Mesenchymal stem cell (in vitro differentiated cells and primary cell): ENCODE data around the gene MAPK8IP2.

Experiments
- DNase-seq: peaks from one replicate; pipeline ENCODE4 v3.0.0-alpha.2; 2013
- H2AFZ ChIP-seq: one replicate; pipeline ENCODE4 v1.6.1; 2013; ENCODE audit warnings: low read depth, mild to moderate bottlenecking, control low read depth, inconsistent platforms, low read length, moderate library complexity
- H2AK5ac ChIP-seq: 2 replicates; pipeline ENCODE4 v1.6.1; 2013; ENCODE audit warnings: low read length, moderate library complexity, mild to moderate bottlenecking, inconsistent platforms; ENCODE audit not compliant: severe bottlenecking
- H2BK120ac ChIP-seq: one replicate; pipeline ENCODE4 v1.6.1; 2013; ENCODE audit warnings: low read depth, mild to moderate bottlenecking, inconsistent platforms, low read length, moderate library complexity
- H2BK12ac ChIP-seq, 2 experiments: one replicate each; pipeline ENCODE4 v1.6.1; 2013; ENCODE audit warnings: inconsistent platforms in 2 of 2, low read length in 2 of 2, mild to moderate bottlenecking in 2 of 2, moderate library complexity in 2 of 2, control low read depth in 1 of 2
- H2BK15ac ChIP-seq: one replicate; pipeline ENCODE4 v1.6.1; 2013; ENCODE audit warnings: mild to moderate bottlenecking, low read depth, inconsistent platforms; ENCODE audit not compliant: poor library complexity, severe bottlenecking
- H2BK5ac ChIP-seq: 2 replicates; pipeline ENCODE4 v1.6.1; 2013; ENCODE audit warnings: low read depth, mild to moderate bottlenecking, low read length, control low read depth, inconsistent platforms; ENCODE audit not compliant: poor library complexity, severe bottlenecking
- H3K14ac ChIP-seq, 2 experiments: one replicate each; pipeline ENCODE4 v1.6.1; 2013; ENCODE audit warnings: inconsistent platforms in 2 of 2, low read length in 2 of 2, control low read depth in 1 of 2, mild to moderate bottlenecking in 1 of 2, moderate library complexity in 1 of 2
- H3K18ac ChIP-seq, 2 experiments: one replicate each; pipeline ENCODE4 v1.6.1; 2013; ENCODE audit warnings: inconsistent platforms in 2 of 2, low read length in 2 of 2, control low read depth in 1 of 2, low read depth in 1 of 2, mild to moderate bottlenecking in 1 of 2
- H3K23ac ChIP-seq, 2 experiments: one replicate each; pipeline ENCODE4 v1.6.1; 2013; ENCODE audit warnings: inconsistent platforms in 2 of 2, low read length in 2 of 2, mild to moderate bottlenecking in 2 of 2, moderate library complexity in 2 of 2, control low read depth in 1 of 2
- H3K27ac ChIP-seq: 2 replicates; pipeline ENCODE4 v1.5.1; 2013; ENCODE audit warnings: mild to moderate bottlenecking, moderate library complexity, low read length, control low read depth, inconsistent platforms; ENCODE audit not compliant: poor library complexity, severe bottlenecking
- H3K27me3 ChIP-seq, 2 experiments: 2 replicates each; pipeline versions ENCODE4 v1.6.1 to v1.7.0; 2013; ENCODE audit warnings: low read length in 2 of 2, mild to moderate bottlenecking in 2 of 2, moderate library complexity in 2 of 2, control low read depth in 1 of 2, inconsistent platforms in 1 of 2; ENCODE audit not compliant: control insufficient read depth in 1 of 2, insufficient read depth in 1 of 2
- H3K36me3 ChIP-seq, 2 experiments: 2 replicates each; pipeline versions ENCODE4 v1.6.1 to v1.7.0; 2013; ENCODE audit warnings: low read length in 2 of 2, control low read depth in 1 of 2, inconsistent platforms in 1 of 2, low read depth in 1 of 2, mild to moderate bottlenecking in 1 of 2; ENCODE audit not compliant: insufficient read depth in 2 of 2, control insufficient read depth in 1 of 2
- H3K4ac ChIP-seq, 2 experiments: one replicate each; pipeline ENCODE4 v1.6.1; 2013; ENCODE audit warnings: inconsistent platforms in 2 of 2, low read length in 2 of 2, mild to moderate bottlenecking in 2 of 2, moderate library complexity in 2 of 2, control low read depth in 1 of 2, low read depth in 1 of 2
- H3K4me1 ChIP-seq: 2 replicates; pipeline ENCODE4 v1.6.1; 2013; ENCODE audit warnings: low read depth, low read length, control low read depth; ENCODE audit not compliant: control insufficient read depth, insufficient read depth
- H3K4me2 ChIP-seq: 2 replicates; pipeline ENCODE4 v1.6.1; 2013; ENCODE audit warnings: low read length, mild to moderate bottlenecking, inconsistent platforms; ENCODE audit not compliant: poor library complexity, severe bottlenecking
- H3K4me3 ChIP-seq, 2 experiments: 2 replicates each; pipeline versions ENCODE4 v1.5.1 to v1.7.0; 2013; ENCODE audit warnings: low read length in 2 of 2, mild to moderate bottlenecking in 2 of 2, control low read depth in 1 of 2, low read depth in 1 of 2; ENCODE audit not compliant: insufficient read depth in 1 of 2
- H3K79me1 ChIP-seq: replicated peaks from 2 replicates; pipeline ENCODE4 v1.6.1; 2013; ENCODE audit warnings: mild to moderate bottlenecking, control low read depth, low read length, inconsistent platforms; ENCODE audit not compliant: poor library complexity, severe bottlenecking
- H3K9ac ChIP-seq: 2 replicates; pipeline ENCODE4 v1.7.0; 2013; ENCODE audit warnings: mild to moderate bottlenecking, low read length, moderate library complexity
- H3K9me3 ChIP-seq: 2 replicates; pipeline ENCODE4 v1.7.0; 2013; ENCODE audit warnings: mild to moderate bottlenecking, low read length; ENCODE audit not compliant: control insufficient read depth
- H4K8ac ChIP-seq: one replicate; pipeline ENCODE4 v1.6.1; 2013; ENCODE audit warnings: inconsistent platforms, mild to moderate bottlenecking, low read length, moderate library complexity
- H4K91ac ChIP-seq: one replicate; pipeline ENCODE4 v1.6.1; 2013; ENCODE audit warnings: mild to moderate bottlenecking, low read length, inconsistent platforms
- WGBS: methylation state at CpG from one replicate; pipeline ENCODE4 v1.1.7; 2013; ENCODE audit warnings: mixed read lengths; 5-methylcytosine and 5-hydroxymethylcytosine counted together

MAPK8IP2 gene

DNA sequence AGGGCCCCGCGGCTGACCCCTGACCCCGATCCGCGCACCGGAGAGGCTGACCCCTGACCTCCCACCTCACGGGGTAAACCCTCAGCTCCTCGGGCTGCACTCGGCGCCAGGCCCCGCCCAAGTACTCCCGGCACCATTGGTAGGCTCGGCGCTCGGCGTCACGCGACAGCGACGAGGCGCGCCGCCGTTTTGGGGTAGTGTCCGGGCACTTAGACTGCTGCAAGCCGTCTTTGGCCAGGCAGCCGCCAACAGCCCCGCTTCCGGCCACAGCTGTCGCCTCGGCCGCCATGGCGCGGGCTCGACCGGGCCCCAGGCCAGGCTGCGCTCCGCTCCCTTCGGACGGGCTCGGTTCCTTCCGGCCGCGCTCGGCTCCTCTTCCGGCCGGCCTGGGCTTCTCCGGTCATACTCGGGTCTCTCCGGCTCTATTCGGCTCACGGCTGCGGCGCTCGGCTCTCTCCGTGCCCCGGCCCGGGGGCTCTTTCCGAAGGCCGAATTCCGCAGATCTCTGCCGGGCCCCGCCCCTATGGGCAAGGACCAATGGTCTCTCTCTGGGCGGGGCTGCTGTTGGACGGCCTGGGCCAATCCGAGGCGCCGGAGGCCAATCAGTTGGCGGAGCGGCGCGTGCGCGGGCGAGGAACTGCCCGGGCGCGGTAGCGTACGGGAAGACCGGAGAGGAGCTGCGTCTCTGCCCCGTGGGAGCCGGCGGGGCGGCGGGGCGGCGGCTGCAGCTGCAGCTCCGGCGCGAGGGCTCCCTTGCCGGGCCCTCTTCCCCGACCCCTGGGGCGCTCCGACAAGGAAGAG is 17.9 kb upstream of the MAPK8IP2 start, which contains the start of gene CHKB:
Gene CHKB (minus strand): TSS at position 357 of the 801 bp plus-strand sequence. CDS start 68 bp downstream, at position 289.
- H3K27me3 ChIP-seq, result peaks cover 0 to under 1% of the 10 kb centered on the region in 2 experiments
- H4K91ac ChIP-seq, result peak within 1 kb of the TSS; percentile 97
- H3K23ac ChIP-seq, result peak within 1 kb of the TSS in 1 of 2 experiments; percentile 76
- peak within 1 kb of the TSS in 1 of 2 experiments; percentile 4 for H2BK12ac ChIP-seq
- peaks cover 21% of the 10 kb centered on the region for H3K79me1 ChIP-seq
- peak within 1 kb of the TSS; percentile 84 to 93 for H3K4me3 ChIP-seq
- H3K9ac ChIP-seq, result peak within 1 kb of the TSS; percentile 97
- H2BK15ac ChIP-seq, result peak within 1 kb of the TSS; percentile 63
- peak; percentile 98 for DNase-seq
- peak within 1 kb of the TSS; percentile 78 for H3K4me2 ChIP-seq
- under 1% methylated on average over 86 of the region's 96 CpGs for WGBS
- H3K27ac ChIP-seq, result peak within 1 kb of the TSS; percentile 71
- peak within 1 kb of the TSS in 1 of 2 experiments; percentile 98 for H3K14ac ChIP-seq
- peak within 1 kb of the TSS; percentile 90 to 98 for H3K4ac ChIP-seq
- H3K9me3 ChIP-seq, result no peaks in the 10 kb centered on the region
- H2AK5ac ChIP-seq, result no peak within 1 kb of the TSS
- peak within 1 kb of the TSS; percentile 81 for H2BK120ac ChIP-seq
- peak within 1 kb of the TSS; percentile 83 for H2BK5ac ChIP-seq
- H4K8ac ChIP-seq, result peak within 1 kb of the TSS; percentile 98
- H3K4me1 ChIP-seq, result peaks cover 17% of the 10 kb centered on the region
- peak within 1 kb of the TSS; percentile 99 to 100 for H3K18ac ChIP-seq
- H3K36me3 ChIP-seq, result peaks cover 17 to 35% of the 10 kb centered on the region in 2 experiments
- peak within 1 kb of the TSS; percentile 85 for H2AFZ ChIP-seq

- Histone ChIP-seq H3K36me3 (peaks cover 17 to 28% of the 10 kb centered on the region in 2 experiments), H2BK15ac (peak overlapping the region; percentile 63), H2AK5ac (no peak overlapping the region), H3K4me2 (peak overlapping the region; percentile 78), H3K18ac (peak overlapping the region; percentile 53 to 68), H2AFZ (peak overlapping the region; percentile 85), H3K4ac (peak overlapping the region in 1 of 2 experiments; percentile 37), H2BK5ac (no peak overlapping the region), H3K23ac (peak overlapping the region in 1 of 2 experiments; percentile 53), H2BK120ac (no peak overlapping the region), H3K27ac (no peak overlapping the region), H3K9me3 (no peaks in the 10 kb centered on the region), H4K8ac (no peak overlapping the region), H3K4me3 (peak overlapping the region; percentile 72 to 90), H3K79me1 (peaks cover 21% of the 10 kb centered on the region), H3K4me1 (peaks cover 14% of the 10 kb centered on the region), H3K14ac (peak overlapping the region in 1 of 2 experiments; percentile 84), H3K9ac (peak overlapping the region; percentile 97), H4K91ac (no peak overlapping the region), H2BK12ac (no peak overlapping the region), H3K27me3 (no peaks in the 10 kb centered on the region)
- WGBS, result 9% methylated on average over 37 of the region's 37 CpGs
- no peak for DNase-seq
Measured at GRCh38 chr22:50583294-50583861, 17.2 kb upstream of the MAPK8IP2 start.

GRCh38 chr22:50584106-50585096 is 16.2 kb upstream of the MAPK8IP2 start:
- Histone ChIP-seq H3K4me2 (no peak overlapping the region), H3K14ac (no peak overlapping the region)

More at GRCh38 chr22:50584106-50585096, 16.2 kb upstream of the MAPK8IP2 start:
- Histone ChIP-seq H2BK5ac (no peak overlapping the region), H3K27ac (no peak overlapping the region), H4K8ac (no peak overlapping the region), H3K27me3 (no peaks in the 10 kb centered on the region), H3K9me3 (no peaks in the 10 kb centered on the region), H2AFZ (no peak overlapping the region), H3K4ac (no peak overlapping the region), H3K4me1 (peaks cover 14% of the 10 kb centered on the region), H3K18ac (no peak overlapping the region), H3K4me3 (no peak overlapping the region), H3K79me1 (peaks cover 18% of the 10 kb centered on the region), H2BK15ac (no peak overlapping the region), H3K36me3 (peaks cover 17 to 19% of the 10 kb centered on the region in 2 experiments), H4K91ac (no peak overlapping the region), H2BK12ac (no peak overlapping the region), H3K9ac (peak overlapping the region; percentile 97), H2BK120ac (no peak overlapping the region), H3K23ac (no peak overlapping the region), H2AK5ac (no peak overlapping the region)
- DNase-seq, result no peak
- WGBS, result 93% methylated on average over 22 of the region's 23 CpGs
